WTC11 (cell line): Measurements from ENCODE around the gene LGI4. TPM values are rescaled to one million over a fixed set of nuclear protein-coding genes. Genes with fewer than 3 reads are reported as not detected.
A peak's percentile ranks its signal among the peaks of the same experiment; 100 is the strongest.

Experiments used
- ATAC-seq: fragments of 200-7000 bp; cut with Tn5 transposase; 2 replicates; pipeline ENCODE4 v1.10.0; 2021; ENCODE audit warnings: mild to moderate bottlenecking, moderate library complexity
- CTCF ChIA-PET: fragments of 300-600 bp; sonication (Branson Sonifier 250); formaldehyde crosslinking; loops from one replicate; lab custom pipeline; 2021; ENCODE audit warnings: antibody characterized with exemption; lab: Charles Lee
- POLR2A ChIA-PET: fragments of 350-600 bp; sonication (Branson Sonifier 250); formaldehyde crosslinking; loops from one replicate; lab custom pipeline; 2021; ENCODE audit warnings: antibody characterized with exemption; lab: Charles Lee
- DNase-seq: peaks from one replicate; pipeline ENCODE4 v3.0.0; 2021; ENCODE audit warnings: low spot score
- H3K27ac Mint-ChIP-seq: 2 replicates; pipeline ENCODE4 v1.8.0; 2021; ENCODE audit warnings: mixed read lengths
- H3K27me3 Mint-ChIP-seq: 2 replicates; pipeline ENCODE4 v1.8.0; 2021; ENCODE audit warnings: low read depth, mild to moderate bottlenecking, moderate library complexity, mixed read lengths
- H3K36me3 Mint-ChIP-seq: 2 replicates; pipeline ENCODE4 v1.8.0; 2021; ENCODE audit warnings: mixed read lengths
- H3K4me1 Mint-ChIP-seq: 2 replicates; pipeline ENCODE4 v1.8.0; 2022; ENCODE audit warnings: mixed read lengths
- H3K4me3 Mint-ChIP-seq: 2 replicates; pipeline ENCODE4 v1.8.0; 2021; ENCODE audit warnings: mild to moderate bottlenecking, moderate library complexity, mixed read lengths
- H3K9me3 Mint-ChIP-seq: 2 replicates; pipeline ENCODE4 v1.8.0; 2021; ENCODE audit warnings: mixed read lengths
- CBFB ChIP-seq: sonication (generic); formaldehyde crosslinking; IDR thresholded peaks from 2 replicates; pipeline ENCODE4 v1.8.1; 2022; ENCODE audit warnings: mild to moderate bottlenecking, low read depth, missing genetic modification reagents
- FOXK1 ChIP-seq: sonication (generic); formaldehyde crosslinking; IDR thresholded peaks from 2 replicates; pipeline ENCODE4 v1.8.0; 2022; ENCODE audit warnings: mild to moderate bottlenecking, moderate library complexity, missing genetic modification reagents
- GABPB1 ChIP-seq: sonication (generic); formaldehyde crosslinking; IDR thresholded peaks from 2 replicates; pipeline ENCODE4 v1.8.1; 2023; ENCODE audit warnings: mild to moderate bottlenecking, missing genetic modification reagents
- HMGA2 ChIP-seq: fragments of 250-450 bp; sonication (Bioruptor Pico); IDR thresholded peaks from 2 replicates; pipeline ENCODE4 v1.4.0; 2021; ENCODE audit warnings: mild to moderate bottlenecking, moderate library complexity
- KAT7 ChIP-seq: sonication (generic); formaldehyde crosslinking; IDR thresholded peaks from 2 replicates; pipeline ENCODE4 v1.8.1; 2023; ENCODE audit warnings: missing genetic modification reagents, mild to moderate bottlenecking, borderline replicate concordance
- MYBL2 ChIP-seq: sonication (generic); formaldehyde crosslinking; IDR thresholded peaks from 2 replicates; pipeline ENCODE4 v1.8.1; 2023; ENCODE audit warnings: mild to moderate bottlenecking, moderate library complexity, missing genetic modification reagents
- NFATC4 ChIP-seq: fragments of 250-450 bp; sonication (Bioruptor Pico); IDR thresholded peaks from 2 replicates; pipeline ENCODE4 v1.9.0; 2021; ENCODE audit warnings: mild to moderate bottlenecking
- NFE2L1 ChIP-seq: sonication (generic); formaldehyde crosslinking; IDR thresholded peaks from 2 replicates; pipeline ENCODE4 v1.8.1; 2023; ENCODE audit warnings: missing genetic modification reagents
- RORB ChIP-seq: fragments of 250-450 bp; sonication (Bioruptor Pico); IDR thresholded peaks from 2 replicates; pipeline ENCODE4 v1.9.0; 2021; ENCODE audit warnings: mild to moderate bottlenecking
- SMAD4 ChIP-seq: sonication (generic); formaldehyde crosslinking; IDR thresholded peaks from 2 replicates; pipeline ENCODE4 v1.8.0; 2022; ENCODE audit warnings: mild to moderate bottlenecking, missing genetic modification reagents
- TCF7 ChIP-seq: sonication (generic); formaldehyde crosslinking; IDR thresholded peaks from 2 replicates; pipeline ENCODE4 v1.8.0; 2022; ENCODE audit warnings: mild to moderate bottlenecking, low read depth, missing genetic modification reagents, moderate library complexity
- TEAD4 ChIP-seq: sonication (generic); formaldehyde crosslinking; IDR thresholded peaks from 2 replicates; pipeline ENCODE4 v1.8.0; 2022; ENCODE audit warnings: mild to moderate bottlenecking, missing genetic modification reagents
- USF1 ChIP-seq: sonication (generic); formaldehyde crosslinking; IDR thresholded peaks from 2 replicates; pipeline ENCODE4 v1.8.0; 2022; ENCODE audit warnings: mild to moderate bottlenecking, missing genetic modification reagents
- ZNF232 ChIP-seq: sonication (generic); formaldehyde crosslinking; IDR thresholded peaks from 2 replicates; pipeline ENCODE4 v1.8.0; 2022; ENCODE audit warnings: mild to moderate bottlenecking, missing genetic modification reagents
- ZNF532 ChIP-seq: fragments of 250-450 bp; sonication (Bioruptor Pico); IDR thresholded peaks from 2 replicates; pipeline ENCODE4 v1.9.0; 2021; ENCODE audit warnings: mild to moderate bottlenecking, borderline replicate concordance
- total RNA-seq: library from RNA; stranded (reverse); gene quantifications from 3 replicates; pipeline ENCODE4 v1.2.3, GENCODE V29; 2021
- TF ChIP-seq, protein P1 (sequence below): sonication (generic); formaldehyde crosslinking; IDR thresholded peaks from 2 replicates; pipeline ENCODE4 v1.8.1; 2022; ENCODE audit warnings: low read depth, missing genetic modification reagents, borderline replicate concordance
- TF ChIP-seq, protein P2 (sequence below): sonication (generic); formaldehyde crosslinking; IDR thresholded peaks from 2 replicates; pipeline ENCODE4 v1.8.0; 2022; ENCODE audit warnings: mild to moderate bottlenecking, missing genetic modification reagents
- TF ChIP-seq, protein P3 (sequence below): sonication (generic); formaldehyde crosslinking; IDR thresholded peaks from 2 replicates; pipeline ENCODE4 v1.8.1; 2023; ENCODE audit warnings: mild to moderate bottlenecking, missing genetic modification reagents

The LGI4 gene
- total RNA-seq, 1 experiment from 2014 or later = 14.2 TPM

DNA sequence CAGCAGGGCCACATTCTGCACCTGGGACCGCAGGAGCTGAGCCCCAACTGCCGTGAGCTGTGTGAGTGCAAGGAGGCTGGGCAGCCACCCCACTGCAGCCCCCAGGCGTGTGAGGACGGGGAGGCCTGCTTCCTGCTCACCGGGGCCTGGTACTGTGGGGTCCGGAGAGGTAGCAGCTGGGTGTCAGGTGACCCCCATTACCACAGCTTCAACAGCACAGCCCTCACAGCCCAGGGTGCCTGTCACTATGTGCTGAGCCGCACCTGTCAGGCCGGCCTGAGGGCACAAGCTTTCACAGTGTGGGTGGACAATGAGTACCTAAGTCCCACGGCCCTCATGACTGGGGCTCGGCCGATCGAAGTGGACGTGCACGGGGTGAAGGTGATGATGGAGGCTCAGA, 55.0 kb downstream of the LGI4 start:
- Mint-ChIP-seq H3K27ac (no peak overlapping the region), H3K9me3 (peaks cover 7% of the 10 kb centered on the region), H3K4me3 (no peak overlapping the region), H3K36me3 (0 out of 2 replicates have a peak, but pooled peaks cover 3% of the 10 kb centered on the region), H3K4me1 (peaks cover 12% of the 10 kb centered on the region), H3K27me3 (no peaks in the 10 kb centered on the region; the same call in 1 of the 2 replicates)
- CTCF ChIA-PET = interaction anchor here (0.6 to 2.4 kb wide), 5 partner anchors 10 to 36 kb away, joined by 3 to 11 read pairs (median 9); no protein-coding TSS in a partner anchor
- no peak for ATAC-seq
- TF ChIP-seq ZNF232 (CRISPR knock-in tag) = no peak
- TF ChIP-seq, protein P1, sequence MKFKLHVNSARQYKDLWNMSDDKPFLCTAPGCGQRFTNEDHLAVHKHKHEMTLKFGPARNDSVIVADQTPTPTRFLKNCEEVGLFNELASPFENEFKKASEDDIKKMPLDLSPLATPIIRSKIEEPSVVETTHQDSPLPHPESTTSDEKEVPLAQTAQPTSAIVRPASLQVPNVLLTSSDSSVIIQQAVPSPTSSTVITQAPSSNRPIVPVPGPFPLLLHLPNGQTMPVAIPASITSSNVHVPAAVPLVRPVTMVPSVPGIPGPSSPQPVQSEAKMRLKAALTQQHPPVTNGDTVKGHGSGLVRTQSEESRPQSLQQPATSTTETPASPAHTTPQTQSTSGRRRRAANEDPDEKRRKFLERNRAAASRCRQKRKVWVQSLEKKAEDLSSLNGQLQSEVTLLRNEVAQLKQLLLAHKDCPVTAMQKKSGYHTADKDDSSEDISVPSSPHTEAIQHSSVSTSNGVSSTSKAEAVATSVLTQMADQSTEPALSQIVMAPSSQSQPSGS (CRISPR knock-in tag) = no peak
- TF ChIP-seq, all 79 proteins: peak for 0
- DNase-seq = no peak
- POLR2A ChIA-PET = interaction anchor here (0.9 kb wide), 1 partner anchor 13 kb away, joined by 3 read pairs; no protein-coding TSS in a partner anchor

- Mint-ChIP-seq H3K27ac (peak overlapping the region; percentile 3; the same call in 1 of the 2 replicates), H3K9me3 (peaks cover 5% of the 10 kb centered on the region), H3K4me3 (no peak overlapping the region), H3K27me3 (no peaks in the 10 kb centered on the region; the same call in 1 of the 2 replicates), H3K4me1 (peaks cover 3% of the 10 kb centered on the region; the same call in 1 of the 2 replicates), H3K36me3 (0 out of 2 replicates have a peak, but pooled peaks cover 2% of the 10 kb centered on the region)
- no peak for TF ChIP-seq NFATC4
- ChIA-PET CTCF (interaction anchor here (0.8 kb wide), 1 partner anchor 33 kb away, joined by 4 read pairs; no protein-coding TSS in a partner anchor), POLR2A (interaction anchor here (0.7 kb wide), 1 partner anchor 400 kb away, joined by 3 read pairs; the partner anchor contains the start of gene ZNF302)
- DNase-seq (no peak), ATAC-seq (no peak)
Measured at GRCh38 chr19:35077411-35078223, 57.2 kb downstream of the LGI4 start.

DNA sequence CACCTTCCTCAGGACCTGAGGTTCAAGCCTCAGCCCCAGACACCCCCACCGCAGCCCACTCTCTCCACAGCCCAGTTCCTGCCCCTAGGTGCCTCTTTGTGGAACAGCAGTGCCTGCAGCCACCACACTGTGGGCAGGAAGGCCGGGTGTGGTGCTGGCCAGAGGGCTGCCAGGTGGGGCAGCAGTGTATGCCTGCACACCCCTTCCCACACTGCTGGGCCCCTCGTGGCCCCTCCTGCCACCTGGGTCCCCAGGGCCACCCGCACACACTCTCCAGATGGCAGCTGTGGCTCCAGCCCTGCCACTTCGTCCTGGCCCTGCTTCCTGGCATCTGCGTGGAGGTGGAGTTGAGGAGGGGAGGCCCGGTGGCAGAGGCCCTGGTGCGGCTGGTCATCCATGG, 58.2 kb downstream of the LGI4 start:
- no peaks in the 10 kb centered on the region for H3K36me3 Mint-ChIP-seq
- TF ChIP-seq ZNF232 (CRISPR knock-in tag) = no peak
- no peak for TF ChIP-seq GABPB1 (CRISPR knock-in tag)
- TF ChIP-seq TCF7 = no peak
- TF ChIP-seq, protein P2, sequence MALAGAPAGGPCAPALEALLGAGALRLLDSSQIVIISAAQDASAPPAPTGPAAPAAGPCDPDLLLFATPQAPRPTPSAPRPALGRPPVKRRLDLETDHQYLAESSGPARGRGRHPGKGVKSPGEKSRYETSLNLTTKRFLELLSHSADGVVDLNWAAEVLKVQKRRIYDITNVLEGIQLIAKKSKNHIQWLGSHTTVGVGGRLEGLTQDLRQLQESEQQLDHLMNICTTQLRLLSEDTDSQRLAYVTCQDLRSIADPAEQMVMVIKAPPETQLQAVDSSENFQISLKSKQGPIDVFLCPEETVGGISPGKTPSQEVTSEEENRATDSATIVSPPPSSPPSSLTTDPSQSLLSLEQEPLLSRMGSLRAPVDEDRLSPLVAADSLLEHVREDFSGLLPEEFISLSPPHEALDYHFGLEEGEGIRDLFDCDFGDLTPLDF (CRISPR knock-in tag) = no peak
- no peak for TF ChIP-seq HMGA2 (CRISPR knock-in tag)
- H3K4me1 Mint-ChIP-seq = peaks cover 3% of the 10 kb centered on the region; the same call in 1 of the 2 replicates
- POLR2A ChIA-PET = no interaction called here
- DNase-seq = no peak
- H3K4me3 Mint-ChIP-seq = no peak overlapping the region
- no peak overlapping the region for H3K27ac Mint-ChIP-seq
- no peaks in the 10 kb centered on the region; the same call in 1 of the 2 replicates for H3K27me3 Mint-ChIP-seq
- no peak for ATAC-seq
- CTCF ChIA-PET = no interaction called here
- no peaks in the 10 kb centered on the region for H3K9me3 Mint-ChIP-seq

- ChIA-PET POLR2A (no interaction called here), CTCF (no interaction called here)
- no peak overlapping the region for H3K4me3 Mint-ChIP-seq
- no peaks in the 10 kb centered on the region; the same call in 1 of the 2 replicates for H3K27me3 Mint-ChIP-seq
- no peak overlapping the region for H3K27ac Mint-ChIP-seq
- no peaks in the 10 kb centered on the region for H3K36me3 Mint-ChIP-seq
- ATAC-seq = no peak
- no peaks in the 10 kb centered on the region for H3K9me3 Mint-ChIP-seq
- H3K4me1 Mint-ChIP-seq = peaks cover 3% of the 10 kb centered on the region; the same call in 1 of the 2 replicates
- no peak for DNase-seq
- no peak for TF ChIP-seq CBFB (CRISPR knock-in tag)
- TF ChIP-seq RORB (CRISPR knock-in tag) = no peak
- TF ChIP-seq, protein P3, sequence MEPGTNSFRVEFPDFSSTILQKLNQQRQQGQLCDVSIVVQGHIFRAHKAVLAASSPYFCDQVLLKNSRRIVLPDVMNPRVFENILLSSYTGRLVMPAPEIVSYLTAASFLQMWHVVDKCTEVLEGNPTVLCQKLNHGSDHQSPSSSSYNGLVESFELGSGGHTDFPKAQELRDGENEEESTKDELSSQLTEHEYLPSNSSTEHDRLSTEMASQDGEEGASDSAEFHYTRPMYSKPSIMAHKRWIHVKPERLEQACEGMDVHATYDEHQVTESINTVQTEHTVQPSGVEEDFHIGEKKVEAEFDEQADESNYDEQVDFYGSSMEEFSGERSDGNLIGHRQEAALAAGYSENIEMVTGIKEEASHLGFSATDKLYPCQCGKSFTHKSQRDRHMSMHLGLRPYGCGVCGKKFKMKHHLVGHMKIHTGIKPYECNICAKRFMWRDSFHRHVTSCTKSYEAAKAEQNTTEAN = no peak
- TF ChIP-seq KAT7 (CRISPR knock-in tag) = no peak
- TF ChIP-seq SMAD4 (CRISPR knock-in tag) = no peak
- no peak for TF ChIP-seq ZNF532
- no peak for TF ChIP-seq NFE2L1
- TF ChIP-seq TEAD4 (CRISPR knock-in tag) = no peak
- TF ChIP-seq FOXK1 = no peak
- no peak for TF ChIP-seq USF1 (CRISPR knock-in tag)
- no peak for TF ChIP-seq MYBL2 (CRISPR knock-in tag)
Measured at GRCh38 chr19:35076026-35076370, 58.9 kb downstream of the LGI4 start.
